Measurements from ENCODE around the gene ARHGAP32.

The ARHGAP32 gene

GRCh38 chr11:128927683-128928336 is 264.3 kb downstream of the ARHGAP32 start:
- no peak overlapping the region for H3K4me3 ChIP-seq (replicated peaks; ENCODE audit: low read depth, low read length)

GRCh38 chr11:128927108-128927461 is 265.0 kb downstream of the ARHGAP32 start:
- H3K4me3 ChIP-seq (replicated peaks; ENCODE audit: low read depth, low read length): no peak overlapping the region
- DNase-seq (ENCODE audit: extremely low read depth, low read depth): no peak
- no peak for TF ChIP-seq CTCF (IDR thresholded peaks at IDR 0.05; ENCODE audit: low read depth, low read length, missing control alignments)

More at GRCh38 chr11:128927683-128928336, 264.3 kb downstream of the ARHGAP32 start:
- no peak for TF ChIP-seq CTCF (IDR thresholded peaks at IDR 0.05; ENCODE audit: low read depth, low read length, missing control alignments)
- DNase-seq (ENCODE audit: extremely low read depth, low read depth): no peak

DNA sequence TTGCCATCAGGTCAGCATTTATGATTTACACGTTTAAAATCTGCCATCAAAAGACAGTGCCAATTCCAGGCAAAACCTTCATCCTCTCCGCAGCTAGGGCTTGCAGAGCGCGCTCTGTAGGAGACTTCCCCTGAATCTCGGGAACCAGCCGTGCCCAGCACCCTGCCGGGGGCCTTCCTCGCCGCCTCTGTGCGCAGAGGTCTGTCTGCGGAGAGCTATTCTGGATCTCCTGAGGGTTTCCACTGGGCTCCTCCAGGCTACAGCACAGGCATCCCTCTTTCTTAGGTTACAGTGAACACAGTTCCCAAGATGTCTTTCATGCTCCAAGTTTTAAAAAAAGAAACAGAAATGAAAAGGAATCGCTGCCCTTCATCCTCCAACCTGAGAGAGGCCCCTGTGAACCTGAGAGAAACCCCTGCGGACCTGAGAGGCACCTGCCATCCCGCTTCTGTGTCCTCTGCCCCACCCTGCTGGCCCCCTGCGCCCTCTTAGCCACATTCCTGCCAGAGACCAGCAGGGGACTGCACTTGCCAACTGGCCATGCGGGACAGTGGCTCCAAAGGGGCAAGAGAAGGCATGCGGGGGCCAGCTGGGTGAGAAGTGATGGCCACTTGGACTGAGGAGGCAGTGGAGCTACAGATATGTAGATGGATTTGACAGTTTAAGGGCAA is 265.6 kb downstream of the ARHGAP32 start:
- no peak overlapping the region for H3K4me3 ChIP-seq (replicated peaks; ENCODE audit: low read depth, low read length)
- TF ChIP-seq CTCF (IDR thresholded peaks at IDR 0.05; ENCODE audit: low read depth, low read length, missing control alignments): no peak
- no peak for DNase-seq (ENCODE audit: extremely low read depth, low read depth)

- DNase-seq (ENCODE audit: extremely low read depth, low read depth): no peak
- no peak for TF ChIP-seq CTCF (IDR thresholded peaks at IDR 0.05; ENCODE audit: low read depth, low read length, missing control alignments)
- H3K4me3 ChIP-seq (replicated peaks; ENCODE audit: low read depth, low read length): no peak overlapping the region
These were observed 266.1 kb downstream of the ARHGAP32 start for GRCh38 chr11:128926000-128926399.

DNA sequence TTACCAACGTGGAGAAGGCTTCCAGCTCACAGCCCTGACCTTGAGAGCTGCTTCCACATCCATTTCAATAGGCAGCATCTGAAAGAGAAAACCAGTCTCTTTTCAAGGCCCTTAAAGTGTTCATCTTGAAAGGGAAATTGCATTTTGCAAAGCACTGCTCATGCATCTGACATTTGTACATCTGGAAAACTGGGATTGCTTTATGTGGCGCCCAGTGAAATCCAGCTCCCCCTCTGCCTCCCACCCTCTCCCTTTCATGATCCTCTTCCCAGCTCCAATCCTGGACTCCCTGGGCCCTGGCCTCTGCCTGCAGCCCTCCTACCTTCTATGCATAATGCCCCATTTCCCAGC is 266.9 kb downstream of the ARHGAP32 start:
- no peak for DNase-seq (ENCODE audit: extremely low read depth, low read depth)
- TF ChIP-seq CTCF (IDR thresholded peaks at IDR 0.05; ENCODE audit: low read depth, low read length, missing control alignments): no peak
- H3K4me3 ChIP-seq (replicated peaks; ENCODE audit: low read depth, low read length): no peak overlapping the region

GRCh38 chr11:128924510-128925249 is 267.4 kb downstream of the ARHGAP32 start:
- no peak for DNase-seq (ENCODE audit: extremely low read depth, low read depth)
- no peak overlapping the region for H3K4me3 ChIP-seq (replicated peaks; ENCODE audit: low read depth, low read length)
- no peak for TF ChIP-seq CTCF (IDR thresholded peaks at IDR 0.05; ENCODE audit: low read depth, low read length, missing control alignments)
